Nephron progenitor cell (in vitro differentiated cells): ENCODE measurements around the gene C3orf18.
"Not testable (repeated sequence)": the region's sequence is repeated elsewhere in the genome, so short reads cannot be mapped to it uniquely, and the experiment has no call there.

ENCODE experiments used
- DNase-seq: peaks from one replicate; pipeline ENCODE4 v3.0.0; 2021
- H3K27ac Mint-ChIP-seq: 2 replicates; pipeline ENCODE4 v1.8.0; 2021; ENCODE audit warnings: mild to moderate bottlenecking, moderate library complexity, mixed read lengths
- H3K27me3 Mint-ChIP-seq: 2 replicates; pipeline ENCODE4 v1.8.0; 2021; ENCODE audit warnings: mild to moderate bottlenecking, low read depth, mixed read lengths; ENCODE audit not compliant: poor library complexity
- H3K36me3 Mint-ChIP-seq: 2 replicates; pipeline ENCODE4 v1.8.0; 2021; ENCODE audit warnings: low read depth, mixed read lengths
- H3K4me1 Mint-ChIP-seq: 2 replicates; pipeline ENCODE4 v1.8.0; 2021; ENCODE audit warnings: mixed read lengths
- H3K4me3 Mint-ChIP-seq: 2 replicates; pipeline ENCODE4 v1.8.0; 2021; ENCODE audit warnings: mild to moderate bottlenecking, moderate library complexity, mixed read lengths
- H3K9me3 Mint-ChIP-seq: 2 replicates; pipeline ENCODE4 v1.8.0; 2021; ENCODE audit warnings: mild to moderate bottlenecking, moderate library complexity, mixed read lengths
- TF ChIP-seq, protein P1 (sequence below): fragments of 200-600 bp; sonication (generic); IDR thresholded peaks from 2 replicates; pipeline ENCODE4 v1.5.0; 2021; ENCODE audit warnings: antibody characterized with exemption

C3orf18 gene

DNA sequence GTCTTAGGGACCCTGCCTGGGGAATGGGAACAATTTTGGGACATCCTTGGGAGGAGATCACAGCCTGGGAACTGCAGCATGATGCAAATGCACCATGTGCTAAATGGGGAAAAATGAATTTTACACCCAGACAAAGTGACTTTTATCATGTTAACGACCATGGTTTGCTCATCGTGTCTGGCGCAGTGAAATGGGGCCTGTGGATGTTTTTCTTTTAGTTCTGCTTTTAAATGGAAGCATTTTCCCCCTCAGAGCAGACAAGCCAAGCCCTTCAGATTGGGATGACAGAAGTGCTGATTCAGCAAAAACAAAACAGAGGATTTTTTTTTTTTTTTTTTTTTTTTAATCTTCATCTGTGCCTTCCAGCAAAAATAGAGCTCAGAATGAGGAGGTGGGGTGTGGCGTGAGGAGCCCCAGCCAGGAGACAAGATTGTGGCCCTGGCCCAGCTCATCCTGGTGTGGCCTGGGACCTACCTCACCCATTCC is 49.8 kb downstream of the C3orf18 start:
- Mint-ChIP-seq H3K4me1 (peaks cover 91% of the 10 kb centered on the region), H3K27ac (no peak overlapping the region), H3K4me3 (no peak overlapping the region), H3K9me3 (no peaks in the 10 kb centered on the region), H3K36me3 (no peaks in the 10 kb centered on the region), H3K27me3 (peaks cover 32% of the 10 kb centered on the region)
- DNase-seq: no peak
- TF ChIP-seq, protein P1, sequence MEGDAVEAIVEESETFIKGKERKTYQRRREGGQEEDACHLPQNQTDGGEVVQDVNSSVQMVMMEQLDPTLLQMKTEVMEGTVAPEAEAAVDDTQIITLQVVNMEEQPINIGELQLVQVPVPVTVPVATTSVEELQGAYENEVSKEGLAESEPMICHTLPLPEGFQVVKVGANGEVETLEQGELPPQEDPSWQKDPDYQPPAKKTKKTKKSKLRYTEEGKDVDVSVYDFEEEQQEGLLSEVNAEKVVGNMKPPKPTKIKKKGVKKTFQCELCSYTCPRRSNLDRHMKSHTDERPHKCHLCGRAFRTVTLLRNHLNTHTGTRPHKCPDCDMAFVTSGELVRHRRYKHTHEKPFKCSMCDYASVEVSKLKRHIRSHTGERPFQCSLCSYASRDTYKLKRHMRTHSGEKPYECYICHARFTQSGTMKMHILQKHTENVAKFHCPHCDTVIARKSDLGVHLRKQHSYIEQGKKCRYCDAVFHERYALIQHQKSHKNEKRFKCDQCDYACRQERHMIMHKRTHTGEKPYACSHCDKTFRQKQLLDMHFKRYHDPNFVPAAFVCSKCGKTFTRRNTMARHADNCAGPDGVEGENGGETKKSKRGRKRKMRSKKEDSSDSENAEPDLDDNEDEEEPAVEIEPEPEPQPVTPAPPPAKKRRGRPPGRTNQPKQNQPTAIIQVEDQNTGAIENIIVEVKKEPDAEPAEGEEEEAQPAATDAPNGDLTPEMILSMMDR: no peak

DNA sequence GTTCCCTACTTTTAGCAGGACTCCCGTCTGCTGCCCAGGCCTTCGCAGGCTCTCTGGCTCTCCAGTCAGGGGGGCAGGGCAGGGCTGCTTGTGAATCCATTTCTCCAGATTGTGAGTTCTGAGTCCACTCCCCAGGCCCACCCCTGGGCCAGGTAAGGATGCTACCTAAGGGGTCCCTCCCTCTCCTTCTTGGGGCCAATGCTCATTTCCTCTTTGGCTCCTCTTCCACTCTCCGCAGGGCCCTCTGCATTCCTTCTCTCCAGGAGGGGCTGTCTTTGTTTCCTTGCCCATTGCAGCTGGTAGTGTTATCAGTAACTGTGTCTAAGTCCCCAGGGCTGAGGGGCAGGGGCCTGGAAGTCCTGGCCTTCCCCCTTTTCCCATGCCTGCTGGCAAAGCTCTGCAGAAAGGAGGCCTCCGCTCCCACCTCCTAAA is 51.1 kb downstream of the C3orf18 start:
- H3K4me1 Mint-ChIP-seq: peaks cover 88% of the 10 kb centered on the region
- peak overlapping the region; percentile 66 for H3K27ac Mint-ChIP-seq
- H3K36me3 Mint-ChIP-seq: no peaks in the 10 kb centered on the region
- TF ChIP-seq, protein P1: no peak
- peak overlapping the region; percentile 76 for H3K4me3 Mint-ChIP-seq
- no peak for DNase-seq
- H3K9me3 Mint-ChIP-seq: no peaks in the 10 kb centered on the region
- peaks cover 30% of the 10 kb centered on the region for H3K27me3 Mint-ChIP-seq

DNA sequence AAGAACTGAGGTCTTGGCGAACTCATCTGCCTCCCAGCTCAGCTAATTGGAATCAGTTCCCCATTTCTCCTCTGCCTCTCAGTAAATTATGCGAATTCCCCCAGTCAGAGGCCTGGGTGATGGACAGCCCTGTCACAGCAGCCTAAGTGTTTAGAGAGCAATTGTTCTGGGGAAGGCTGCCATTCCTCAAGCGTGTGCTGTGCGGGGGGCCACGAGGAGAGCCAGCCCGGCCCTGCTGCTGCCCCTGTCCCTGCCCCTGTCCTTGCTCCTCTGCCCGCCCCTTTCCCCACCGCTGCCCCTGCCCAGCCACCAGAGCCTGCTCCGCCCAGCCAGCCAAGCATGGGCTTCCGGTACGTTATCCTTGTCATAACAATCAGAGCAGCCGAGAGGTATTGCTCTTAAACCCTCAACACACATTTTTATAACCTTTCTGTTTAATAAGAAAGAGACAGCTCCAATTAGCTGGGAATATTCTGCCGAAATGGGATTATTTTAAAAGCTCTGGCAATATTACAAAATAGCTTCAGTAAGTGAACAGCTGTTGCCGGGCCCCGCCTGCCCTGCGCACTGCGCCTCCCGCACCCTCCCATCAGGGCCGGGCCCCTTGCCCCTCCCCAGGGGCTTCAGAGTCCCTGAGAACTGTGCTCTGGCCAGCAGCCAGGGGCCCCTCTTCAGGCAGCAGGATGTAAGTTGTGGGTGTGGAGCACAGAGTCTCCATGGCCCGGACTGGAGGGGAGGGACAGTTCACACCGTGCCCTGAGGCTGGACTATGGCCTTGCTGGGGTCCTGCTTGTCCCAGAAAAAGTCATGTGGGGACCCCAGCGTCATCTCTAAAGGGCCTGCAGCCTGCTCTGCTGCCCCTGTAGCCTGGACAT is 51.7 kb downstream of the C3orf18 start:
- H3K4me3 Mint-ChIP-seq: peak overlapping the region; percentile 76
- TF ChIP-seq, protein P1: no peak
- peak; percentile 74 for DNase-seq
- H3K9me3 Mint-ChIP-seq: no peaks in the 10 kb centered on the region
- H3K27ac Mint-ChIP-seq: peak overlapping the region; percentile 66
- no peaks in the 10 kb centered on the region for H3K36me3 Mint-ChIP-seq
- peaks cover 25% of the 10 kb centered on the region for H3K27me3 Mint-ChIP-seq
- H3K4me1 Mint-ChIP-seq: peaks cover 82% of the 10 kb centered on the region

DNA sequence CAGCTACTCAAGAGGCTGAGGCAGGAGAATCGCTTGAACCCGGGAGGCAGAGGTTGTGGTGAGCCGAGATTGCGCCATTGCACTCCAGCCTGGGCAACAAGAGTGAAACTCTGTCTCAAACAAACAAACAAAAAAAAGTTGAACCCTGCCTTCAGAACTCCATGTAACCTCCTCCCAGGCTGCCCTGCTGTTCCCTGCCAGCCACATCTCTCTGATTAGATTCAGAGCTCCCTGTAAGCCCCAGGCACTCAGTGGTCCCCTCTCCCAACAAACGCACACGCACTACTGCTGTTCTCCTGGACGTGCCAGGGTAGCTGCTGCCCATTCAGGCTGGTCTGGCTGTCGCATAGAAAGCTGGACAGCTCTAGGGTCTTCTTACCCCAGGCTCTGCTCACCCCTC is 54.6 kb downstream of the C3orf18 start:
- not testable (repeated sequence) for DNase-seq, H3K9me3 Mint-ChIP-seq, H3K4me3 Mint-ChIP-seq, H3K36me3 Mint-ChIP-seq, H3K27ac Mint-ChIP-seq
- H3K4me1 Mint-ChIP-seq: peaks cover 58% of the 10 kb centered on the region
- peaks cover 37% of the 10 kb centered on the region for H3K27me3 Mint-ChIP-seq

DNA sequence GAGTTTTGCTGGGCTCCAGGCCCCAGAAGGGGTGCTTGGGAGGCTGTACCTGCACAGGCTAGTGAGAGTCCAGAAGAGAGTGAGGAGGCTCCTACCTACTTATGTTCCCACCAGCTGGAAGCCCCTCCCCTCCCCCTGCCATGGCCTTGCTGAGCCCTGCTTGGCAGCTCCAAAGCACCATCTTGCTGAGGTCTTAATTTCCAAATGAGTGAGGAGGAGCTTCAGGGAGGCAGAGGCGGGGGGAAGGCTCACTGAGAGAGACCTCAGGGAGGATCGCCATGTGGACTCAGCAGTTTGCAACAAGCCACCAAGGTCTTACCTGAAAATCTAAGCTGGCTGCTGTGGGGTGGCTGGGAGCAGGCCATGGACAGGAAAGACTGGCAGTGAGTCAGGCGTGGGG is 55.4 kb downstream of the C3orf18 start:
- peaks cover 50% of the 10 kb centered on the region for H3K4me1 Mint-ChIP-seq
- no peaks in the 10 kb centered on the region for H3K36me3 Mint-ChIP-seq
- no peak for DNase-seq
- TF ChIP-seq, protein P1: no peak
- H3K27ac Mint-ChIP-seq: no peak overlapping the region
- H3K27me3 Mint-ChIP-seq: peaks cover 37% of the 10 kb centered on the region
- no peak overlapping the region for H3K4me3 Mint-ChIP-seq
- H3K9me3 Mint-ChIP-seq: no peaks in the 10 kb centered on the region

DNA sequence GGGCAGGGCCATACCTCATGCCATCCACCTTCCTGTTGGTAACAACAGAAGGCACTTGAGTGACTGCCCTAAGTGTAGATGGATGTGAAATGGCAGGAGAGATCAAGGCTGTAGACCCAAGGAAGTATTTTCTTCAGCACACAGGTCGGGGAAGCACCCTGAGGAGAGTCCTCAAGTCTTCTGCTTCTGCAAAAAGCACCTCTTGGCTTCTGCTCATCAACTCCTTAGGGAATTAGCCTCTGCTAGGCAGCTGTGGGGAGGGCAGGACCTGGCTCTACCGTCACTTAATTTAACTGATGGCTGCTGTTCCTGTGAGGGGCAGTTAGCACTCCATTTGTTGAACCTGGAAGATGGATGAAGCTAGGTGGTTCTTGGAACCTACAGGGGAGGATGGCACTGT is 57.2 kb downstream of the C3orf18 start:
- Mint-ChIP-seq H3K27me3 (peaks cover 51% of the 10 kb centered on the region), H3K9me3 (no peaks in the 10 kb centered on the region)

More for the DNA sequence above, 57.2 kb downstream of the C3orf18 start:
- Mint-ChIP-seq H3K4me1 (peaks cover 32% of the 10 kb centered on the region), H3K27ac (no peak overlapping the region), H3K36me3 (no peaks in the 10 kb centered on the region), H3K4me3 (no peak overlapping the region)
- DNase-seq: no peak
- TF ChIP-seq, protein P1: no peak
